ENCODE results near the gene PFKFB3.
"Not testable (repeated sequence)": the region's sequence is repeated elsewhere in the genome, so short reads cannot be mapped to it uniquely, and the experiment has no call there.

PFKFB3 gene

DNA sequence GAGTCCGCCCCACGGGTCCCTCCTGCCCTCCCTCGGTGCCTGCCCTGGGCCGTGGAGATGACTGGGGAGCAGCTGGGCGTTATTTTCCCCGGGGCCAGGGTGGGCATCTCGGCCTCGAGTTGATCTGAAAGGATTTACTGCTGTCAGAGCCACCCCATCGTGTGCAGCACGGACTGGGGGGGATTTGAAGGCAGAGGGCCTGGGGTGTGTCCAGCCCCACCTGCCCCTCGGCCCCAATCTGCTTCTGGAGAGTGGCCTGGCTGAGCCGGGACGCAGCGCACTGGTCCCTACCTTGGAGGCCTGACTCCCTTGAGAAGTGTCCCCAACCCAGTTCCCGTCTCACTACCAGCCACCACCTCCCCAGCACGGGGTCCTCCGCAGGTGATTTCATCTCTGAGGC lies 24.2 kb upstream of the PFKFB3 start:
- no peak for DNase-seq

DNA sequence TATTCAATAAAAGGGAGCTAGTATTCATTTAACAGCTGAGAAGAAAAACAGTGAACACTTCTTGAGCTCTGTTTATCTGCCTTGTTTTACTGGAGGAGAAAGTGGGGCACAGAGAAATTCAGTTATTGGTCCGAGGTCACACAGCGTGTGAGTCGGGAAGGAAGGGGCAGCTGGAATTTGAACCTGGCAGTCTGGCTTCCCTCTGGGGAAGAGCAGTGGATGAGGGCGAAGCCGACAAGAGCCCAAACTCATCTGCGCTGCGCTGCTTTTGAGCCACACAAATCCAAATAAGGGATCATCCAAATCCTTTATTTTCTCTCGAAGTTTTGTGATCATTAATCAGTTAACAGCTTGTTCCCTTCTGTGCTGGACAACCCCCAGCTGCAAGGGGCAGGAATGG lies 23.7 kb upstream of the PFKFB3 start:
- no peak for DNase-seq

DNA sequence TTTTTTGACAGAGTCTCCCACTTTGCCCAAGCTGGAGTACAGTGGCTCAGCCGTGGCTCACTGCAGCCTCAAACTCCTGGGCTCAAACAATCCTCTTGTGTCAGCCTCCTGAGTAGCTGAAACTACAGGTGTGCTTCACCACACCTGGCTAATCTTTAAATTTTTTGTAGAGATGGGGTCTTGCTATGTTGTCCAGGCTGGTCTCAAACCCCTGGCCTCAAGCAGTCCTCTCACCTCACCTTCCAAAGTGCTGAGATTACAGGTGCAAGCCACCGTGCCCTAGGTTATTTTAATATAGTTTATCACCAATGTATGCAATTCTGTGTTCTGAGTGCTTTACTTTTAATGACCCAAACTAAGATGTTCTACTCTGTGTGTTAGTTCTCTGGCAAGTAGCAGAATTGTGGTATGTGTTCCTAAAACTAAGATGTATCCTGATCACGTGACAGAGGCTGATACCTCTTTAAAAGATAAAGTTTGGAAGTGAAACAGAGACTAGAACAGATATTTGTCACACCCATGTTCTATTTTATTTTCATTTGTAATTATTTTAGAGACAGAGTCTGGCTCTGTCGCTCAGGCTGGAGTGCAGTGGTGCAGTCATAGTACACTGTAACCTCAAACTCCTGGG lies 22.1 kb upstream of the PFKFB3 start:
- DNase-seq, result no peak

DNA sequence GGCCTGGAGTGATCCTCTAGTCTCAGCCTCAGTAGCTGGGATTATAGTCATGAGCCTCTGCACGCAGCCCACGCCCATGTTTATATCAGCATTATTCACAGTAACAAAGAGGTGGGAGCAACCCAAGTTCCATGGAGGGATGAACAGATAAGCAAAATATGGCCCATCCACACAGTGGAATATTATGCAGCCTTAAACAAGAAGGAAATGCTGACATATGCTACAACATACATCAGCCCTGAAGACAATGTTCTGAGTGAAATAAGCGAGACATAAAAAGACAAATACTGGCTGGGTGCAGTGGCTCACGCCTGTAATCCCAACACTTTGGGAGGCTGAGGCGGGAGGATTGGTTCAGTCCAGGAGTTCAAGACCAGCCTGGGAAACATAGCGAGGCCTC lies 21.5 kb upstream of the PFKFB3 start:
- DNase-seq, result no peak

DNA sequence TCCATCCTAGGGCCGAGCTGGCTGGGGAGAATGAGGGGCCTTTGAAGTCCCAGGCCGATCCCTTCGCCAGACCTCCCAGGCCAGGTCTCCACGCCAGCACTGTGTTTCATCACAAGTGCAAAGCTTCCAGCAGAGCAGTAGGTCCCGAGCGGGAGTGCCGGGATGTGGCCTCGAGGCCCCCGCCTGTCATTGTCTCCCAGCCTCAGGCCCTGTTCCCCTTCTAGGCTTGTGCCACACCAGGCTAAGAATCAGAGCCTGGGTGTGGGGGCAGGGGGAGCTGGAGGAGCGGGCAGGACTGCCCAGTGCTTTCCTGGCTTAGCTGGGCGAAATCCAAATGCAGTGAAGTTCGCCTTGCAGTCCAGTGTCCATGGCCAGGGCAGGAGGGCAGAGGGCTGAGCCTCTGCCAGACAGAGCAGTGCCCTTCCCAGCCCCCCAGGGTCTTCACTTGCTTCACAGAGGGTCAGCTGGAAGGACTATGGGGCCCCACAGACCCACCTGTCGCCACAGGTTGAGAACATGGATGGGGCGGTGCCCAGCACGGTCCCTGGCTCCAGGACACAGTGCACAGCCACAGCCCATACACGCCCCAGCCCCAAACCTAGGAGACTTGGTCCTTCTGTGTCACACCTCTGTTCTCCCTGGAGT lies 20.2 kb upstream of the PFKFB3 start:
- no peak for DNase-seq

DNA sequence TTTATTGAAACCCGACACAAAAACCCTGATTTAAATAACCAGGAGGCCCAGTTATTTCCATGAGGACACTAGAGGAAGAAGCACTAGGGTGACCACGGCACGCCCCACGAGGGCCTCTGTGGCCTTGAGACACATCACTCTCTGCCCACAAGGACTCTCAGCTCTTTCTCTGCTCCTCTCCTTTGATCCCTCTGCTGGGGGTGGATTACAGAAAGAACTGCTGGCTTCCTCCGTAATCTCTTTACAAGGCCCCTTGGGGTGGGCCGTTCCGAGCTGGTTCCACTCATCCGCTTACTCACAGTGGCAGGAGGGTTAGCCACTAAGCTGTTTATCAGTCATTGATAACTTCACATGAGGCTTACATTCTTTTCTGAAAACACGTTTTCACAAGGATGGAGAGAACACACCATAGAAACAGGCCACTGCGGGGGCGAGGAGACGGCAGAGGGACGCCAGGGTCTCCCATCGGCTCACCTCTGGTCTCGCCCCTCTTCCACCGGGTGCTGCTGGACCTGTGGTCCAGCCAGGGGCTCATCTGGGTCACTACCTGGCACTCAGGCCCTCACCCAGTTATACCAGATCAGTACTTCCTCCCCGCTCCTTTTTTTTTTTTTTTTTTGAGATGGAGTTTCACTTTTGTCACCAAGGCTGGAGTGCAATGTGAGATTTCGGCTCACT lies 17.6 kb upstream of the PFKFB3 start:
- no peak for DNase-seq

DNA sequence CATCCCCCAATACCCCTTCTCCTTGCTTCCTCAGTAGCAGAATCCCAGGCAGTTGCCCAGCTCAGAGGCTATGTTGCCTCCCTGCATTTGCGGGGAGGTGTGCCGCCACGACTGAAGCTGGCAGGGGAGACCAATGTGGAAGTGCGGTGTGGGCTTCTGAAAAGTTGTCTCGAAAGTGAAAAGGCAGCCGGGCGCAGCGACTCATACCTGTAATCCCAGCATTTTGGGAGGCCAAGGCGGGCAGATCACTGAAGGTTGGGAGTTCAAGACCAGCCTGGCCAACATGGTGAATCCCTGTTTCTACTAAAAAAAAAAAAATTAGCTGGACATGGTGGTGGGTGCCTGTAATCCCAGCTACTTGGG lies 15.9 kb upstream of the PFKFB3 start:
- no peak for DNase-seq

DNA sequence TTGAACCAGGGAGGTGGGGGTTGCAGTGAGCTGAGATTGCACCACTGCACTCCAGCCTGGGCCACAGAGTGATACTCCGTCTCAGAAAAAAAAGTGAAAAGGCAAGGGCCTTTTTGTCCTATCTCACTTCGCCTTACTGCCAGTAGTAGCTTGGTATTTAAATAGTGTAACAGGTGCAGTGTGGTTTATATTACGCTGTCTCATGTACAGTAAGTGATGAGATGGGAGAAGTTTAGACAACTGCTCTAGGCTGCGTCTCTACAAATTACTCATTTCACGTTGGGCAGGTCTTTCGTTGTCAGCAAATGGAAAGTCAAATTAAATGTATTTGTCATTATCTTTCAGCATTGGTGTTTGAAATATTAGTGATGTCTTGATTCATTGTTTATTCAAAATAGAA lies 15.5 kb upstream of the PFKFB3 start:
- no peak for DNase-seq

DNA sequence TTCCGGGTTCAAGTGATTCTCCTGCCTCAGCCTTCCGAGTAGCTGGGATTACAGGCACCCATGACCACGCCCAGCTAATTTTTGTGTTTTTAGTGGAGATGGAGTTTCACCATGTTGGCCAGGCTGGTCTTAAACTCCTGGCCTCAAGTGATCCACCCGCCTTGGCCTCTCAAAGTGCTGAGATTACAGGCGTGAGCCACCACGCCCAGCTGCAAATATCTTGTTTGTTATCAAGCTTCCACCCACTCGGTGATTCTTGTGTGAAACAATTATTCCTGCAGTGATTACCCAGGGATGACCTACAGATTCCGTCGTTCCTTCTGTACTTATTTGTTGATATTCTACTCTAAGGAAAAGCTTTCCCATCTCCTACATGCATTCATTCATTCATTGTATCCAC lies 12.7 kb upstream of the PFKFB3 start:
- DNase-seq, result not testable (repeated sequence)

DNA sequence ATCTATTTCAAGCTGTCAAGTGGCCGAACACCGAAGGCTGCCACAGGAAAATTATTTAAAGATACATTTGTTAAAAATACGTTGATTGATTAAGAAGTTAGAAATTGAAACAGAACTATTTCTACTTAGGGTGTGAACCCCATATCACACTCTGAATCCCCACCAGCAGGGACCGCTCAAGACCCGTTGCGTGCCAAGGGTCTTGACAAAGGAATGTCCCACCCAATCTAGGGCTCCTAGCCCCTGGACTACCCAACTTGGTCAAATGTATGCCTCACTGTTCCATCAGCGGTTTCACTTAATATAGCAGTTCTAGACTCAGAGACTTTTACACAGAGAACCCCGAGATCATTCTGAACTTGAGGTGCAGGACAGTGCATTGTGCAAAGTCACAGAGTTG lies 11.6 kb upstream of the PFKFB3 start:
- no peak for DNase-seq

DNA sequence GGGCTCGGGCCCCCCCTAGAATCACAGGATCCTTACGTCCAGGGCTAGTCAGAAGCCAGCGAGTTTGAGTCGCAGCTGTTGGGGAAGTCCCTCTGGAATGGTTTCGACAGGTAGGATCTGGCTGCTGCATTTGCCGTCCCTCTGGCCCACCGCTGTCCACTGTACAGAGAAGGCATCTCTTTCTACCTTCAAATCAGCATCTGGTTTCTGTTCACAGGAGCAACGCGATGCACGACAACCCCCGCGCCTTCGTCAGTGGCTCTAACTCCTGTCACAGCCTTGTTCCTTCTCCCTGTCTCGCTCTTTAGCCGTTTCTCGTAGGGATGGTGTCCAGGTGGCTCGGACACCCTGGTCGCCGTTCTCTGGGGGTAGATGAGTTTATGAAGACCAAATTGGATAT lies 11.2 kb upstream of the PFKFB3 start:
- DNase-seq, result no peak

DNA sequence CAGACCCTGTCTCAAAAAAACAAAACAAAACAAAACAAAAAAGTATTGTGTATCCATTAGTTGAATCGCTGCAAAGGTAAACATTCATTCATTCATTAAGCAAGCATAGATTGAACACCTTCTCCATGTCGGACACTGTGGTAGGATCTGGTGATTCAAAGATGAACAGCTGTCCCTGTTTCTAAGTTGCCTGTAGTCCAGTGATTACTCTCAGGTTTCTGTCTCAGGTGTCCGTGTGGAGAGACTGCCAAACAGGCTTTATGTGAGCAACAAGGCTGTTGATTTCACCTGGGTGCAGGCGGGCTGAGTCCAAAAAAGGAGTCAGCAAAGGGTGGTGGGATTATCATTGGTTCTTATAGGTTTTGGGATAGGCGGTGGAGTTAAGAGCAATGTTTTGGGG lies 9.4 kb upstream of the PFKFB3 start:
- not testable (repeated sequence) for DNase-seq

DNA sequence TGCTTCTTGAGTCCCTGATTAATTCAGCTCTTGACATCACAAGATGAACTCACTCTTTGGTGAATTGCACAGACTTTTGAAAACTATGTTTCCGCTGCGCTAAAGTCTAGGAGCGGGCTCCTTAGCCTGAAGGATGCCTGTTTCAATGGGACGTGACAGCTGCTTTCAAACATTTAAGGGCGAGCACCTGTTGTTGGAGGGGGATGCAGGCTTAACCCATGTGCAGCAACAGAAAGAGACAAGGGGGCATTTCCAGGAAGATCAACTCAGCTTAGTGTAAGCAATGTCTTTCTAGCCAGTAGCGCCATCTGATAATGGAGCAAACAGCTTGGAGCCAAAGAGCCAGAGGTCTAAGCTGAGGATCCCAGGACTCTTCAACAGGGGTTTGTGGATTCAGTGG lies 8.4 kb upstream of the PFKFB3 start:
- DNase-seq, result no peak

DNA sequence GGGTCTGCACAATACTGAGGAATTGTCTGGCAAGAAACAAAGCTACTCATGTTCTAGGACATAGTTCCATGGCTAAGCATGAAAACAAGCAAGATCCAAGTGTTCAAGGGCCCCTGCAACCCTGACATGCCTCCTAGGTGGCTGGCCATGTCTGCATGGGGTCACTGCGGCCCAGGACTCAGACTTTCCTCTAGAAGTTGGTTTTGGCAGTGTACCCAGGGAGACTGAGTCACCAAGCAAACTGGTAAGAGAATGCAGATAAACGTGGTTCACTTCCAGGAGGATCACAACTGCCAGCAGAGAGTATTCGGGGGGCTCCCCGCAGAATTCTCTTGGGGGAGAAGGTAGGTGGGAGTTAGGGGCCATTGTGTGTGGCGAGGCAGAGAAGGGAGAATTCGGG lies 7.4 kb upstream of the PFKFB3 start:
- DNase-seq, result peak; percentile 70

DNA sequence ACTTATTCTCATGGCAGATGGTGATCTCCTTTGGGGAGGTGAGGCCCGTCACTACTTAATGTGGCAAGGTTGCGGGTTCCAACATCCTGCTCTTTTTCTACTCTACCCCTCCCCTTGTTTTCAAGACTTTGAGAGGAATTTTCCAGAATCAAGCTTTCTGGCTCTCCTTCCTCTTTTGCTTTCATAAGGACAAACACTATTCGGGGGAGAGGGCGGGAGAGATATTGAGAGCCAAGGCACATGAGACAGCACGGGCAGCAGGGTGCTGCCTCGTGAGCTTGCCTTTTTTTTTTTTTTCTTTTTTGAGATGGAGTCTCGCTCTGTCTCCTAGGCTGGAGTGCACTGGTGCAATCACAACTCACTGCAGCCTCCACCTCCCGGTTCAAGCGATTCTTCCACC lies 6.9 kb upstream of the PFKFB3 start:
- no peak for DNase-seq

DNA sequence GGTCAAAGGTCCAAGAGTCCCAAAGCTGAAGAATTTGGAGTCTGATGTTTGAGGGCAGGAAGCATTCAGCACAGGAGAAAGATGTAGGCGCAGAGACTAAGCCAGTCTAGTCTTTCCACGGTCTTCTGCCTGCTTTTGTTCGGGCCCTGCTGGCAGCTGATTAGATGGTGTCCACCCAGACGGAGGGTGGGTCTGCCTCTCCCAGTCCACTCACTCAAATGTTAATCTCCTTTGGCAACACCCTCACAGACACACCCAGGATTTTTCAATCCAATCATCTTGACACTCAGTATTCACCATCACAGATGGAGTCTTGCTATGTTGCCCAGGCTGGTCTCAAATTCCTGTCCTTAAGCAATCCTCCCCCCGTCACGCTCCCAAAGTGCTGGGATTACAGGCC lies 6.2 kb upstream of the PFKFB3 start:
- not testable (repeated sequence) for DNase-seq

DNA sequence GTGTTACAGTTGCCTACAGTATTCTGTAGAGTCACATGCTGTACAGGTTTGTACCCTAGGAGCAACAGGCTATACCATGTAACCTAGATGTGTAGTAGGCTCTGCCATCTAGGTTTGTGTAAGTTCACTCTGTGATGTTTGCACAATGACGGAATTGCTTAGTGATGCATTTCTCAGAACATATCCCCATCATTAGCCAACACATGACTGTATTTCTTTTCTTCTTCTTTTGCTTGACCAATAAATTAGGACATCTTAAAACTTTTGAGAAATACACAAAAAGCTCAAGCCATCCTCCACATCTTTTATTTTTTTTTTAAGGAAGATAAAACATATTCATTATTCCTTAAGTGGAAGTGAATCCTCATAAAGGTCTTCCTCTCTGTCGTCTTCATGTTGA lies 5.4 kb upstream of the PFKFB3 start:
- DNase-seq, result no peak

DNA sequence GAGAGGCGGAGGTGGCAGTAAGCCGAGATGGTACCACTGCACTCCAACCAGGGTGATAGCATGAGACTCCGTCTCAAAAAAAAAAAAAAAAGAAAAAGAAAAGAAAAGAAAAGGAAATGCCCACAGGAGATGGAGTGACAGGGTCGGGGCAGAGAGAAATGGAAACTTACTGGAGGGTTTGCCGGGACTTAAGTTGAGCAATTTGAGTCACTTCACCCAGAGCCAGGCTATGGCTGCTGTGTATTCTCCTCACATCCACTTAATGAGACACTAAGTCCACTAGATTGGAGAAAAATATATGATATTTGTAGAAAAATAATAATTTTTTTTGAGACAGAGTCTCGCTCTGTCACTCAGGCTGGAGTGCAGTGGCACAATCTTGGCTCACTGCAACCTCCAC lies 4.6 kb upstream of the PFKFB3 start:
- DNase-seq, result no peak

DNA sequence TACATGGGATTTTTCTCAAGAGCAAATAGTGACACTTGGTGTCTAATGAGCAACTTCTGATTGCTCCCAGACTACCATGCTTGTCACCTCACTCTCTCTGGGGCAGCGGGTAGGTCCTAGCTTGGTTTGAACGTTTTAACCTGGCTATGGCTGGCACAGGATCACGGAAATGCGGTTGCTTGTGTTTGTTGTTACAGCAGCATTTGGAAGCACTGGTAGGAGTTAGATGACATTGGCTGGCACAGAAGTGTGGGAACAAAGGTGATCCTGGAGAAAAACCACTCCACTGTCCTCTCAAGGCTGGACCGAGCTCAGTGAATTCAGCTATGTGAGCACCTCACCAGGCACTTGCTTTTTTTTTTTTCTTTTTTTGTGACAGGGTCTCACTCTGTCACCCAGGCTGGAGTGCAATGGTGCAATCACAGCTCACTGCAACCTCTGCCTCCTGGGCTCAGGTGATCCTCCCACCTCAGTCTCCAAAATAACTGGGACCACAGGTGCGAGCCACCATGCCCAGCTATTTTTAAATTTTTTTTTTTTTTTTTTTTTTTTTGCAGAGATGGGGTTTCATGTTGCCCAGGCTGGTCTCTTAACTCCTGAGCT lies 3.5 kb upstream of the PFKFB3 start:
- no peak for DNase-seq

DNA sequence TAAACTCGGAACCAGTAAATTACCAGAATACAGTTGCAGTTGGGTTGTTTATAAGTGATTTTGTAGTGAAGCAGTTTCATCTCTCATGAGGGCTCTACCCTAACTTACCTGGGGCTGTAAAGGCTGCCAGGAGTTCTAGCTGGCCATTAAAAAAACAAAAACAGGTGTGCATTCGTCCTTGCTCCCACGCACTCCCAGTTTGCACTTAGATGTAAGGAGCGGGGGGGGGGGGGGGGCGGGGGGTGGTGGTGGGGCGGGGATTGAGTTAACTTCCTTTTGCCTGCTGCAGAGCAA lies 2.3 kb upstream of the PFKFB3 start:
- DNase-seq, result no peak

DNA sequence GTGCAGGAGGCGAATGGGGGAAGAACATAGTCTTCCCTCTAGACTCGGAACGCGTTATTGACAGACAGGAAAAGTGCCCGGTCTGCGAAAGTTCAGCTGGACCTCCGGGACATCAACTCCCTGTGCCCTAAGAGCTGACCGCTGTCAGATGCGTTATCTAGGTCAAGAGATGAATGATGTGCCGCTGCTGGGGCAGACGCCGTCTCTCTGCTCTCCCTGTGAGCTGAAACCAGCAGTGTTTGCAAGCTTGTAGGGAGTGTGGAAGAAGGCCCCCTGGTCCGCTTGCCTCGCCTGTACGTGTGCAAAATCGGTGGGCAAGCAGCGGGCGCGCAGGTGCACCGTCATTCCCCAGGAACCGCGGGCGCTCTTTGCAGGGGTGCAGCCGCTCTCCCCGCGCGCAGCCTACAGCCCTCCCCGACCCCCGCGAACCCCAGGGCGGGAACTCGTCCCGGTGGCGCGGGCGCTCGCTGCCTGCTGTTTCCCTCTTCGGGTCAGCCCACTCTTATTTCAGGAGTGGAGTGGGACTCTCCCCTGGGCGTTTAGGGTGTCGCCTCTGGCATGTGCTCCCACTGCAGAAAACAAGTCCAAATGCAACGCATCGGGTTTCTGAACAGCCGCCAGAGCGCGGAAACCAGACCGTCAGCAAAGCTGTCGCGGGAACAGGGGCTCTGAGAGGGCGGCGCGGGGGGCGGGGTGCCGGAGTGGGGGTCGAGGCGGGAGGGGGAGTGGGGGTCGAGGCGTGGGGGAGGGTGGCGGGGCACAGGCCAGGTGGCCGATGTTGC lies 1.8 kb upstream of the PFKFB3 start:
- DNase-seq, result peak; percentile 60

DNA sequence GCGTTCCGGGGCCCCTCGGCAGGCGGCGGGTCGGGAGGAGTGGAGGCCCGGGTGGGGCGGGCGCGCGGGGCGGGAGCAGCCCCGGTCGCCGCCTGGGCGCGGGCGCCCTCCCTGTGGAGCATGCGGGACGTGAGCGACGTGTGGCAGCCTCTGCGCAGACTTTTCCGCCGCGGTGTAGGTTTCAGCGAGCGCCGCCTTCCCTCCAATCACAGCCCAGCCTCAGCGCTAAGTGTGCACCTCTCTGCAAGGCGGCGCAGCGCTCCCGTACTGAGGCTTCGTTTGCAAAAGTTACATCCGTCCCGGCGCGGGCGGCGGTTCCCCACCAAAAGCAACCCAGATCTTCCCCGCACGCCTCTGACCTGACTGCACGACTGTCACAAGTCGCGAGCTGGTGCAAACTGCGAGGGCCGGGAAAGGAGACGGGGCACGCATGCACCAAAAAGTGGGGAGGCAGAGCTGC lies 1.2 kb upstream of the PFKFB3 start:
- peak; percentile 90 for DNase-seq

DNA sequence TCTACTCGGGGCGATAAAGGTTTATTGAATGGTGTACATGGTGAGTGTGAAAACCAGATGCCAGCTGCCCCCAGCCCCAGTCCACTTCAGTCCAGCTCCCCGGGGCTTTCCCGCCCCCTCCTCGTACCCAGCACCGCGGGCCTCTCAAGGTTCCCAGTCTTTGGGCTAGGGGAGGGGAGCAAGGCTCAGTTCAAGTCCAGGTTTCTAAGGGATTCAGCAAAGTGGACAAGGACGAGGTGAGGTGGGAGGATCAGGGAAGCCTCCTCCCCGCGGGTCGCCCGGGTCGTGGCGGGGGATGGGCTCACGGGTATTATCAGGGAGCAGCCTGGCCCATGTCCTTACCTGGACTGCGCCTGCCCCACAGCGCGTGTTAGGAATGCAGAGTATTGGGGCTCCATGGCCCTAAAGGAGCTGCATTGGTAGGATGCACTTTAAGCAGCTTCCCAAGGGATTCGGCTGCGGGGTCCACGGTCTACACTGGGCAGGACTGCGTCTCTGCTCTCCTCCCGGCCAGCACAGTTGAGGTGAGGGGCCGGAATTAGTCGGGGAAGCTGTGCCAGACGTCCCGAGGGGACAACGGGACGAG lies 541 bp upstream of the PFKFB3 start:
- no peak for DNase-seq

All from fibroblast of skin of back (primary cell).